Panc1 (cell line): ENCODE measurements around the gene YDJC. TPM values are rescaled to one million over a fixed set of nuclear protein-coding genes. Genes with fewer than 3 reads are reported as not detected.

Experiments
- ATAC-seq: fragments of 200-7000 bp; cut with Tn5 transposase; 2 replicates; pipeline ENCODE4 v1.9.1; 2020; ENCODE audit warnings: mild to moderate bottlenecking, moderate library complexity
- BruUV-seq: library from RNA; stranded (reverse); fragments of 400-500 nt; replicated peaks from 2 replicates; lab custom pipeline; 2021; lab: Mats Ljungman, UMichigan
- CTCF ChIA-PET: fragments of 300-600 bp; sonication (Branson Sonifier 250); formaldehyde crosslinking; loops from one replicate; lab custom pipeline; 2022; ENCODE audit warnings: antibody characterized with exemption; lab: Charles Lee
- POLR2A ChIA-PET: fragments of 300-600 bp; sonication (Branson Sonifier 250); formaldehyde crosslinking; loops from one replicate; lab custom pipeline; 2022; ENCODE audit warnings: antibody characterized with exemption; lab: Charles Lee
- DNase-seq: peaks from one replicate; pipeline ENCODE4 v3.0.0-alpha.2; 2010; ENCODE audit warnings: low read depth, low spot score
- H3K27ac ChIP-seq: 2 replicates; pipeline ENCODE4 v1.5.1; 2011; ENCODE audit warnings: mild to moderate bottlenecking, low read length, inconsistent platforms
- H3K27me3 ChIP-seq: fragments of 200-500 bp; sonication (Bioruptor generic); 2 replicates; pipeline ENCODE4 v1.6.0; 2014; ENCODE audit warnings: low read length, inconsistent platforms; ENCODE audit not compliant: control insufficient read depth, insufficient read depth
- H3K36me3 ChIP-seq: fragments of 200-500 bp; sonication (Bioruptor generic); 2 replicates; pipeline ENCODE4 v1.5.1; 2014; ENCODE audit warnings: inconsistent platforms, mild to moderate bottlenecking, low read length, moderate library complexity; ENCODE audit not compliant: control insufficient read depth, insufficient read depth
- H3K4me1 ChIP-seq: 2 replicates; pipeline ENCODE4 v1.5.1; 2011; ENCODE audit warnings: inconsistent platforms, mild to moderate bottlenecking, low read length, moderate library complexity; ENCODE audit not compliant: control insufficient read depth, insufficient read depth
- H3K4me3 ChIP-seq, 2 experiments: 2 replicates each; pipeline ENCODE4 v1.5.1; 2011 to 2012; ENCODE audit warnings: low read depth in 2 of 2, low read length in 2 of 2, mild to moderate bottlenecking in 2 of 2, inconsistent platforms in 1 of 2, moderate library complexity in 1 of 2
- H3K9me3 ChIP-seq: fragments of 200-500 bp; sonication (Bioruptor generic); 2 replicates; pipeline ENCODE4 v1.5.1; 2014; ENCODE audit warnings: low read depth, mild to moderate bottlenecking, inconsistent platforms, low read length, moderate library complexity; ENCODE audit not compliant: control insufficient read depth, insufficient read depth
- POLR2AphosphoS5 ChIP-seq: IDR thresholded peaks from 2 replicates; pipeline ENCODE4 v1.6.1; 2012; ENCODE audit warnings: mild to moderate bottlenecking, low read depth, low read length, moderate library complexity
- SIN3A ChIP-seq: IDR thresholded peaks from 2 replicates; pipeline ENCODE4 v1.6.1; 2012; ENCODE audit warnings: low read depth, mild to moderate bottlenecking, low read length, moderate library complexity, borderline replicate concordance; ENCODE audit not compliant: insufficient read depth
- TCF7L2 ChIP-seq: IDR thresholded peaks from 2 replicates; pipeline ENCODE4 v1.6.1; 2011; ENCODE audit warnings: mild to moderate bottlenecking, low read depth, low read length, inconsistent platforms
- in situ Hi-C: cut with HindIII; loops from 2 replicates; pipeline ENCODE4 v1.10.0; 2016; ENCODE audit warnings: low sequenced_read_pairs, low pct_unique_long_range_greater_than_20kb
- intact Hi-C: fragments of 100-400 bp; cut with micrococcal nuclease; formaldehyde crosslinking; loops from one replicate; pipeline ENCODE4 v1.10.0; 2022; ENCODE audit not compliant: unreplicated experiment
- total RNA-seq: library from RNA; stranded (reverse); gene quantifications from one replicate; pipeline ENCODE4 v1.2.1, GENCODE V29; 2021; ENCODE audit not compliant: unreplicated experiment
- TF ChIP-seq, protein P1 (sequence below), 2 experiments: IDR thresholded peaks; 2 replicates each; pipeline ENCODE4 v1.6.1; 2011 to 2012; ENCODE audit warnings: low read depth in 2 of 2, control low read depth in 1 of 2, low read length in 1 of 2, mild to moderate bottlenecking in 1 of 2, moderate library complexity in 1 of 2; ENCODE audit not compliant: insufficient read depth in 1 of 2
- TF ChIP-seq, protein P2 (sequence below): fragments of 450-650 bp; IDR thresholded peaks from 2 replicates; pipeline ENCODE4 v1.5.1; 2017; ENCODE audit warnings: mild to moderate bottlenecking

YDJC gene
- total RNA-seq, 1 experiment from 2014 or later = 60.6 TPM

DNA sequence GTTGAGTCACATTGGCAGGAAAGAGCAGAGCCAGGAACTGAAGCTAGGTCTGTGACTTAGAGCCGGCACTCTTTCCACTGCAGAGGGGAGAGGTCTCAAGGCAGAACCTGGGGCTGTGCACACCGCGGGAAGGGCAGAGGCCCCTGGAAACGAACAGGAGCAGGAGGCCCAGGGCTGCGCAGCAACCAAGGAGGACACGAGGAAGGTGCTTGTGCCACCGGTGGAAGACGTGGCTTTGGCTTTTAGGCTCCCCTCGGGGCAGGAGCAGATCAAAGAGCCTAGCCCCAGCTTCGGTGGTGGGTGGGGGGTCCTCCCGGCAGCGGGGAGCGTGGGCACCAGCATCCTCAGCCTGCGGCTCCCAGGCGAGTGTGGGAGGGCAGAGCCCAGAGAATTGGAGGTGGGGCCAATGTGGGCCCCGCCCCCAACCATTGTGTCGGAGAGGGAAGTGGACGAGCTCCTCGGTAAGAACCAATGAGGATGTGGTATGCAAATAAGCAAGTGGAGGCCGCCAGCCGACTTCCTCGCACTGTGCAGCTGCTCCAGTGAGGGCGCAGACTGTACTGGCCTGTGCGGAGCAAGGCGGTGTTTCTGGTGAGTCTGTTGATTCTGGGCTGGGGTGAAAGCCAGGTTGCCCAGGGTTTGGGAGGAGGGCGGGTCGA lies 2.5 kb upstream of the YDJC start, which contains the start of gene CCDC116:
Gene CCDC116 (plus strand): TSS at position 524 of the 659 bp plus-strand sequence. CDS start 422 bp downstream, outside the sequence.
- Histone ChIP-seq H3K36me3 (no peaks in the 10 kb centered on the region), H3K27me3 (no peaks in the 10 kb centered on the region), H3K4me1 (peaks cover 5% of the 10 kb centered on the region), H3K4me3 (no peak within 1 kb of the TSS), H3K9me3 (no peaks in the 10 kb centered on the region), H3K27ac (no peak within 1 kb of the TSS)
- in situ Hi-C loops (no loop called here), intact Hi-C loops (no loop called here)
- BruUV-seq = no TSS peak
- ChIA-PET CTCF (no interaction called here), POLR2A (no interaction called here)
- ATAC-seq = no peak
- DNase-seq = no peak
- TF ChIP-seq SIN3A (no peak), TCF7L2 (no peak), POLR2AphosphoS5 (no peak)
- TF ChIP-seq, protein P1, sequence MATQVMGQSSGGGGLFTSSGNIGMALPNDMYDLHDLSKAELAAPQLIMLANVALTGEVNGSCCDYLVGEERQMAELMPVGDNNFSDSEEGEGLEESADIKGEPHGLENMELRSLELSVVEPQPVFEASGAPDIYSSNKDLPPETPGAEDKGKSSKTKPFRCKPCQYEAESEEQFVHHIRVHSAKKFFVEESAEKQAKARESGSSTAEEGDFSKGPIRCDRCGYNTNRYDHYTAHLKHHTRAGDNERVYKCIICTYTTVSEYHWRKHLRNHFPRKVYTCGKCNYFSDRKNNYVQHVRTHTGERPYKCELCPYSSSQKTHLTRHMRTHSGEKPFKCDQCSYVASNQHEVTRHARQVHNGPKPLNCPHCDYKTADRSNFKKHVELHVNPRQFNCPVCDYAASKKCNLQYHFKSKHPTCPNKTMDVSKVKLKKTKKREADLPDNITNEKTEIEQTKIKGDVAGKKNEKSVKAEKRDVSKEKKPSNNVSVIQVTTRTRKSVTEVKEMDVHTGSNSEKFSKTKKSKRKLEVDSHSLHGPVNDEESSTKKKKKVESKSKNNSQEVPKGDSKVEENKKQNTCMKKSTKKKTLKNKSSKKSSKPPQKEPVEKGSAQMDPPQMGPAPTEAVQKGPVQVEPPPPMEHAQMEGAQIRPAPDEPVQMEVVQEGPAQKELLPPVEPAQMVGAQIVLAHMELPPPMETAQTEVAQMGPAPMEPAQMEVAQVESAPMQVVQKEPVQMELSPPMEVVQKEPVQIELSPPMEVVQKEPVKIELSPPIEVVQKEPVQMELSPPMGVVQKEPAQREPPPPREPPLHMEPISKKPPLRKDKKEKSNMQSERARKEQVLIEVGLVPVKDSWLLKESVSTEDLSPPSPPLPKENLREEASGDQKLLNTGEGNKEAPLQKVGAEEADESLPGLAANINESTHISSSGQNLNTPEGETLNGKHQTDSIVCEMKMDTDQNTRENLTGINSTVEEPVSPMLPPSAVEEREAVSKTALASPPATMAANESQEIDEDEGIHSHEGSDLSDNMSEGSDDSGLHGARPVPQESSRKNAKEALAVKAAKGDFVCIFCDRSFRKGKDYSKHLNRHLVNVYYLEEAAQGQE (IDR thresholded peaks at IDR 0.05; ENCODE audit: insufficient read depth in 1 of 2, low read depth in 2 of 2, low read length in 1 of 2) = no peak
- TF ChIP-seq, protein P2, sequence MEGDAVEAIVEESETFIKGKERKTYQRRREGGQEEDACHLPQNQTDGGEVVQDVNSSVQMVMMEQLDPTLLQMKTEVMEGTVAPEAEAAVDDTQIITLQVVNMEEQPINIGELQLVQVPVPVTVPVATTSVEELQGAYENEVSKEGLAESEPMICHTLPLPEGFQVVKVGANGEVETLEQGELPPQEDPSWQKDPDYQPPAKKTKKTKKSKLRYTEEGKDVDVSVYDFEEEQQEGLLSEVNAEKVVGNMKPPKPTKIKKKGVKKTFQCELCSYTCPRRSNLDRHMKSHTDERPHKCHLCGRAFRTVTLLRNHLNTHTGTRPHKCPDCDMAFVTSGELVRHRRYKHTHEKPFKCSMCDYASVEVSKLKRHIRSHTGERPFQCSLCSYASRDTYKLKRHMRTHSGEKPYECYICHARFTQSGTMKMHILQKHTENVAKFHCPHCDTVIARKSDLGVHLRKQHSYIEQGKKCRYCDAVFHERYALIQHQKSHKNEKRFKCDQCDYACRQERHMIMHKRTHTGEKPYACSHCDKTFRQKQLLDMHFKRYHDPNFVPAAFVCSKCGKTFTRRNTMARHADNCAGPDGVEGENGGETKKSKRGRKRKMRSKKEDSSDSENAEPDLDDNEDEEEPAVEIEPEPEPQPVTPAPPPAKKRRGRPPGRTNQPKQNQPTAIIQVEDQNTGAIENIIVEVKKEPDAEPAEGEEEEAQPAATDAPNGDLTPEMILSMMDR = no peak

DNA sequence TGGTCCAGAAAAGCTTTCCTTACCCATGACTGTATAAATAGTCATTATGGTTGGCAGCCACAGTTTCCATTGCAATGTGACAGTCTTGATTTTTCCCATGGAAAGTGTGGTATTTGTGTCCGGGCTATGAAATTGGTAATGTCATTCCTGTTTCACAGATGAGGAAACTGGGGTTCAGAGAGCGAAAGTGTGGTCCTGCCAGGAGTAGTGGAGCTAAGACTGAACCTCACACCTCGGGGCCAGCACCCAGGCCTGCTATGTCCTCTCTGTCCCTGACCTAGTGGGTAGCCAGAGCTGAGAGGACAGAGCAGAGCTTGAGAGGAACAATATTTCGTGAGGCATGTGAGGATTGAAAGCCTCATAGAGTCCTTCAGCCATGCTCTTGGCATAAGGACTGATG lies 1.2 kb upstream of the YDJC start:
- Histone ChIP-seq H3K27ac (no peak overlapping the region), H3K36me3 (no peaks in the 10 kb centered on the region), H3K9me3 (no peaks in the 10 kb centered on the region), H3K4me1 (peaks cover 14% of the 10 kb centered on the region), H3K27me3 (no peaks in the 10 kb centered on the region), H3K4me3 (no peak overlapping the region)
- in situ Hi-C loops = no loop called here
- BruUV-seq = no TSS peak
- DNase-seq = no peak
- TF ChIP-seq TCF7L2 (no peak), SIN3A (no peak), POLR2AphosphoS5 (no peak)
- TF ChIP-seq, protein P1 (IDR thresholded peaks at IDR 0.05; ENCODE audit: insufficient read depth in 1 of 2, low read depth in 2 of 2, low read length in 1 of 2) = no peak
- TF ChIP-seq, protein P2 = no peak
- ChIA-PET POLR2A (interaction anchor here (0.6 kb wide), 1 partner anchor 10 kb away, joined by 3 read pairs; no protein-coding TSS in a partner anchor), CTCF (no interaction called here)
- intact Hi-C loops = no loop called here
- no peak for ATAC-seq
